HL-60 (cell line): ENCODE results near the gene ACOX3.

ENCODE experiments used
- DNase-seq, 2 experiments: peaks; one replicate each; pipeline ENCODE4 v3.0.0-alpha.2; 2010 to 2020; ENCODE audit warnings: low read depth in 1 of 2, low spot score in 1 of 2
- H3K27ac ChIP-seq: fragments of 250-450 bp; sonication (Bioruptor Pico); replicated peaks from 2 replicates; pipeline ENCODE4 v1.5.1; 2020; ENCODE audit warnings: mild to moderate bottlenecking, moderate library complexity
- H3K27me3 ChIP-seq: fragments of 250-450 bp; sonication (Bioruptor Pico); 2 replicates; pipeline ENCODE4 v1.5.1; 2021; ENCODE audit warnings: mild to moderate bottlenecking, moderate library complexity; ENCODE audit not compliant: insufficient read depth, poor library complexity, severe bottlenecking
- H3K4me3 ChIP-seq: replicated peaks from 2 replicates; pipeline ENCODE4 v1.5.1; 2011; ENCODE audit warnings: mild to moderate bottlenecking, control low read depth, low read length; ENCODE audit not compliant: insufficient read depth
- CTCF ChIP-seq: IDR thresholded peaks from one replicate; pipeline ENCODE4 v1.5.1; 2011; ENCODE audit warnings: low read length, control low read depth, inconsistent platforms; ENCODE audit not compliant: insufficient read depth
- GABPA ChIP-seq: IDR thresholded peaks from 2 replicates; pipeline ENCODE4 v1.6.1; 2012; ENCODE audit warnings: low read depth
- POLR2AphosphoS5 ChIP-seq: IDR thresholded peaks from 2 replicates; pipeline ENCODE4 v1.6.1; 2012; ENCODE audit warnings: low read depth
- SPI1 ChIP-seq: IDR thresholded peaks from 2 replicates; pipeline ENCODE4 v1.6.1; 2012; ENCODE audit warnings: low read depth, mild to moderate bottlenecking, borderline replicate concordance
- TF ChIP-seq, protein P1 (sequence below): IDR thresholded peaks from 2 replicates; pipeline ENCODE4 v1.6.1; 2012; ENCODE audit warnings: low read depth; ENCODE audit not compliant: insufficient replicate concordance

Gene ACOX3

GRCh38 chr4:8410066-8410625 lies 30.4 kb downstream of the ACOX3 start:
- TF ChIP-seq CTCF = no peak
- no peak for TF ChIP-seq SPI1
- no peak for TF ChIP-seq GABPA
- TF ChIP-seq POLR2AphosphoS5 = no peak
- TF ChIP-seq, protein P1, sequence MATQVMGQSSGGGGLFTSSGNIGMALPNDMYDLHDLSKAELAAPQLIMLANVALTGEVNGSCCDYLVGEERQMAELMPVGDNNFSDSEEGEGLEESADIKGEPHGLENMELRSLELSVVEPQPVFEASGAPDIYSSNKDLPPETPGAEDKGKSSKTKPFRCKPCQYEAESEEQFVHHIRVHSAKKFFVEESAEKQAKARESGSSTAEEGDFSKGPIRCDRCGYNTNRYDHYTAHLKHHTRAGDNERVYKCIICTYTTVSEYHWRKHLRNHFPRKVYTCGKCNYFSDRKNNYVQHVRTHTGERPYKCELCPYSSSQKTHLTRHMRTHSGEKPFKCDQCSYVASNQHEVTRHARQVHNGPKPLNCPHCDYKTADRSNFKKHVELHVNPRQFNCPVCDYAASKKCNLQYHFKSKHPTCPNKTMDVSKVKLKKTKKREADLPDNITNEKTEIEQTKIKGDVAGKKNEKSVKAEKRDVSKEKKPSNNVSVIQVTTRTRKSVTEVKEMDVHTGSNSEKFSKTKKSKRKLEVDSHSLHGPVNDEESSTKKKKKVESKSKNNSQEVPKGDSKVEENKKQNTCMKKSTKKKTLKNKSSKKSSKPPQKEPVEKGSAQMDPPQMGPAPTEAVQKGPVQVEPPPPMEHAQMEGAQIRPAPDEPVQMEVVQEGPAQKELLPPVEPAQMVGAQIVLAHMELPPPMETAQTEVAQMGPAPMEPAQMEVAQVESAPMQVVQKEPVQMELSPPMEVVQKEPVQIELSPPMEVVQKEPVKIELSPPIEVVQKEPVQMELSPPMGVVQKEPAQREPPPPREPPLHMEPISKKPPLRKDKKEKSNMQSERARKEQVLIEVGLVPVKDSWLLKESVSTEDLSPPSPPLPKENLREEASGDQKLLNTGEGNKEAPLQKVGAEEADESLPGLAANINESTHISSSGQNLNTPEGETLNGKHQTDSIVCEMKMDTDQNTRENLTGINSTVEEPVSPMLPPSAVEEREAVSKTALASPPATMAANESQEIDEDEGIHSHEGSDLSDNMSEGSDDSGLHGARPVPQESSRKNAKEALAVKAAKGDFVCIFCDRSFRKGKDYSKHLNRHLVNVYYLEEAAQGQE = no peak

GRCh38 chr4:8409264-8410065 lies 31.1 kb downstream of the ACOX3 start:
- peak in 1 of 2 experiments; percentile 20 for DNase-seq
- TF ChIP-seq, protein P1 = no peak
- TF ChIP-seq GABPA = no peak
- no peak for TF ChIP-seq CTCF
- no peak for TF ChIP-seq POLR2AphosphoS5
- TF ChIP-seq SPI1 = no peak
- Histone ChIP-seq H3K4me3 (no peak overlapping the region), H3K27ac (no peak overlapping the region), H3K27me3 (no peaks in the 10 kb centered on the region)

More at GRCh38 chr4:8410066-8410625, 30.4 kb downstream of the ACOX3 start:
- H3K27me3 ChIP-seq = no peaks in the 10 kb centered on the region
- no peak overlapping the region for H3K4me3 ChIP-seq
- no peak overlapping the region for H3K27ac ChIP-seq
- DNase-seq = no peak

- DNase-seq = no peak
- Histone ChIP-seq H3K27me3 (no peaks in the 10 kb centered on the region), H3K4me3 (no peak overlapping the region), H3K27ac (no peak overlapping the region)
- TF ChIP-seq, protein P1 = no peak
- TF ChIP-seq CTCF (no peak), SPI1 (no peak), POLR2AphosphoS5 (no peak), GABPA (no peak)
Observed at GRCh38 chr4:8407756-8408155, 32.8 kb downstream of the ACOX3 start.
